H1 (cell line): Measurements from ENCODE around the gene MYL3. TPM values are rescaled to one million over a fixed set of nuclear protein-coding genes. Genes with fewer than 3 reads are reported as not detected.

Source experiments
- CTCF ChIA-PET: fragments of 300-600 bp; sonication (Branson Sonifier 250); formaldehyde crosslinking; loops from one replicate; lab custom pipeline; 2021; ENCODE audit not compliant: partially characterized antibody; lab: Charles Lee
- POLR2A ChIA-PET: fragments of 300-600 bp; sonication (Branson Sonifier 250); formaldehyde crosslinking; loops from one replicate; lab custom pipeline; 2021; ENCODE audit warnings: inconsistent platforms; ENCODE audit not compliant: partially characterized antibody; lab: Charles Lee
- DNase-seq, 2 experiments: peaks; one replicate each; pipeline versions ENCODE4 v3.0.0 to v3.0.0-alpha.2; 2010 to 2022; ENCODE audit warnings: low spot score in 2 of 2, low read depth in 1 of 2, mixed read lengths in 1 of 2
- FAIRE-seq: peaks from 2 replicates; lab custom pipeline; 2011; peaks lifted over from hg19 to GRCh38; lab: Jason Lieb, UNC
- H2AFZ ChIP-seq: 2 replicates; pipeline ENCODE4 v1.8.1; 2012; ENCODE audit warnings: low read length, inconsistent platforms
- H2AK5ac ChIP-seq: 2 replicates; pipeline ENCODE4 v1.6.1; 2013; ENCODE audit warnings: low read depth, low read length
- H2BK120ac ChIP-seq: replicated peaks from 2 replicates; pipeline ENCODE3; 2013; ENCODE audit warnings: low read depth, low read length, inconsistent platforms
- H2BK12ac ChIP-seq: 2 replicates; pipeline ENCODE4 v1.6.1; 2013; ENCODE audit warnings: low read depth, low read length
- H2BK15ac ChIP-seq: 2 replicates; pipeline ENCODE4 v1.6.1; 2013; ENCODE audit warnings: low read length
- H2BK20ac ChIP-seq: 2 replicates; pipeline ENCODE4 v1.6.1; 2013; ENCODE audit warnings: low read length
- H2BK5ac ChIP-seq: 2 replicates; pipeline ENCODE4 v1.6.1; 2013; ENCODE audit warnings: low read depth, low read length
- H3K14ac ChIP-seq: 2 replicates; pipeline ENCODE4 v1.6.1; 2013; ENCODE audit warnings: inconsistent platforms; ENCODE audit not compliant: insufficient read length
- H3K18ac ChIP-seq: 2 replicates; pipeline ENCODE4 v1.6.1; 2013; ENCODE audit warnings: low read length; ENCODE audit errors: extremely low read depth
- H3K23ac ChIP-seq: 2 replicates; pipeline ENCODE4 v1.6.1; 2013; ENCODE audit warnings: inconsistent platforms; ENCODE audit not compliant: insufficient read length
- H3K23me2 ChIP-seq: 2 replicates; pipeline ENCODE4 v1.6.1; 2013; ENCODE audit warnings: low read depth, low read length
- H3K27ac ChIP-seq: 2 replicates; pipeline ENCODE4 v1.6.1; 2011; ENCODE audit warnings: low read depth, low read length, inconsistent platforms
- H3K27me3 ChIP-seq, 4 experiments: replicated peaks in 1 of 4; 1 replicate in 1 of 4; 2 replicates in 3 of 4; pipeline versions ENCODE4 v1.6.1 to v1.8.1; 2011 to 2013; ENCODE audit warnings: low read length in 3 of 4, mild to moderate bottlenecking in 3 of 4, inconsistent platforms in 2 of 4, mixed read lengths in 2 of 4, moderate library complexity in 1 of 4; ENCODE audit not compliant: control insufficient read depth in 3 of 4, insufficient read depth in 3 of 4; ENCODE audit errors: extremely low read depth in 1 of 4
- H3K36me3 ChIP-seq, 4 experiments: 2 replicates each; pipeline versions ENCODE4 v1.6.1 to v1.8.1; 2011 to 2013; ENCODE audit warnings: mild to moderate bottlenecking in 4 of 4, low read length in 3 of 4, moderate library complexity in 2 of 4, control low read depth in 1 of 4, inconsistent platforms in 1 of 4; ENCODE audit not compliant: insufficient read depth in 4 of 4, control insufficient read depth in 2 of 4
- H3K4ac ChIP-seq: replicated peaks from 2 replicates; pipeline ENCODE3; 2013; ENCODE audit warnings: low read length, low read depth, mixed read lengths, inconsistent platforms; ENCODE audit not compliant: insufficient read length
- H3K4me1 ChIP-seq, 4 experiments: replicated peaks in 1 of 4; 1 replicate in 1 of 4; 2 replicates in 3 of 4; pipeline versions ENCODE4 v1.6.1 to v1.8.1; 2011 to 2013; ENCODE audit warnings: low read length in 3 of 4, inconsistent platforms in 2 of 4, mixed read lengths in 1 of 4; ENCODE audit not compliant: insufficient read depth in 4 of 4, control insufficient read depth in 3 of 4
- H3K4me2 ChIP-seq, 2 experiments: 2 replicates each; pipeline versions ENCODE4 v1.6.1 to v1.8.1; 2011 to 2013; ENCODE audit warnings: low read depth in 2 of 2, low read length in 2 of 2, control low read depth in 1 of 2, inconsistent platforms in 1 of 2, mild to moderate bottlenecking in 1 of 2; ENCODE audit not compliant: insufficient read depth in 1 of 2
- H3K4me3 ChIP-seq, 4 experiments: fragments of 200-600, 300-600 bp in 1 of 4; sonication (generic), shearing (Covaris generic), sonication (Bioruptor Twin) in 1 of 4; 2 replicates each; pipeline versions ENCODE4 v1.5.1 to v1.8.1; 2011 to 2016; ENCODE audit warnings: low read length in 4 of 4, low read depth in 3 of 4, control low read depth in 2 of 4, inconsistent platforms in 2 of 4, mild to moderate bottlenecking in 2 of 4, mixed read lengths in 1 of 4, moderate library complexity in 1 of 4; ENCODE audit not compliant: insufficient read depth in 2 of 4; ENCODE audit errors: extremely low read depth in 1 of 4
- H3K56ac ChIP-seq: replicated peaks from 2 replicates; pipeline ENCODE3; 2013; ENCODE audit warnings: low read depth, mild to moderate bottlenecking, mixed read lengths, low read length, inconsistent platforms; ENCODE audit not compliant: insufficient read length
- H3K79me1 ChIP-seq: 2 replicates; pipeline ENCODE4 v1.6.1; 2013; ENCODE audit warnings: low read depth, low read length, control low read depth
- H3K79me2 ChIP-seq, 2 experiments: 2 replicates each; pipeline versions ENCODE4 v1.6.1 to v1.8.1; 2012 to 2013; ENCODE audit warnings: low read length in 2 of 2, mild to moderate bottlenecking in 2 of 2, inconsistent platforms in 1 of 2; ENCODE audit not compliant: insufficient read depth in 2 of 2, control insufficient read depth in 1 of 2
- H3K9ac ChIP-seq, 4 experiments: replicated peaks in 1 of 4; 1 replicate in 1 of 4; 2 replicates in 3 of 4; pipeline versions ENCODE4 v1.6.1 to v1.8.1; 2011 to 2013; ENCODE audit warnings: low read depth in 3 of 4, low read length in 3 of 4, control low read depth in 2 of 4, mild to moderate bottlenecking in 2 of 4, moderate library complexity in 2 of 4, inconsistent platforms in 1 of 4; ENCODE audit errors: extremely low read depth in 1 of 4
- H3K9me3 ChIP-seq, 2 experiments: 2 replicates each; pipeline versions ENCODE4 v1.6.1 to v1.8.1; 2012 to 2013; ENCODE audit warnings: mild to moderate bottlenecking in 2 of 2, moderate library complexity in 2 of 2, control low read depth in 1 of 2, inconsistent platforms in 1 of 2, low read depth in 1 of 2, low read length in 1 of 2, mixed read lengths in 1 of 2; ENCODE audit not compliant: insufficient read depth in 2 of 2
- H4K20me1 ChIP-seq, 2 experiments: replicated peaks in 1 of 2; 2 replicates each; pipeline versions ENCODE3 to v1.8.1; 2011 to 2013; ENCODE audit warnings: inconsistent platforms in 2 of 2, low read length in 2 of 2, mild to moderate bottlenecking in 1 of 2; ENCODE audit not compliant: insufficient read depth in 2 of 2, control insufficient read depth in 1 of 2
- H4K5ac ChIP-seq: 2 replicates; pipeline ENCODE4 v1.6.1; 2013; ENCODE audit warnings: low read length, low read depth, mixed read lengths, inconsistent platforms; ENCODE audit not compliant: insufficient read length
- H4K8ac ChIP-seq: 2 replicates; pipeline ENCODE4 v1.8.0; 2013; ENCODE audit warnings: mild to moderate bottlenecking, moderate library complexity, low read length, inconsistent platforms; ENCODE audit not compliant: insufficient read depth; ENCODE audit errors: extremely low read depth
- H4K91ac ChIP-seq: replicated peaks from 2 replicates; pipeline ENCODE3; 2013; ENCODE audit warnings: low read length, mixed read lengths, inconsistent platforms; ENCODE audit not compliant: insufficient read length
- CTCF ChIP-seq, 3 experiments: IDR thresholded peaks; 1 replicate in 2 of 3; 2 replicates in 1 of 3; pipeline versions ENCODE4 v1.5.1 to v1.6.1; 2011; ENCODE audit warnings: low read length in 3 of 3, mild to moderate bottlenecking in 3 of 3, inconsistent platforms in 2 of 3, low read depth in 1 of 3, moderate library complexity in 1 of 3; ENCODE audit not compliant: insufficient read depth in 1 of 3; ENCODE audit errors: control extremely low read depth in 1 of 3
- GABPA ChIP-seq: IDR thresholded peaks from 2 replicates; pipeline ENCODE4 v1.6.1; 2011; ENCODE audit warnings: mild to moderate bottlenecking, low read length, moderate library complexity, borderline replicate concordance; ENCODE audit not compliant: insufficient read depth
- KDM1A ChIP-seq: fragments of 200-600, 300-600 bp; sonication (generic); IDR thresholded peaks from 2 replicates; pipeline ENCODE4 v1.7.1; 2016; ENCODE audit warnings: mild to moderate bottlenecking, low read length, borderline replicate concordance
- RAD21 ChIP-seq, 2 experiments: IDR thresholded peaks in 1 of 2; conservative IDR thresholded peaks in 1 of 2; 2 replicates each; pipeline ENCODE4 v1.6.1; 2011; ENCODE audit warnings: low read depth in 2 of 2, low read length in 2 of 2, improper control_type of control experiment in 1 of 2, inconsistent platforms in 1 of 2, mild to moderate bottlenecking in 1 of 2, moderate library complexity in 1 of 2
- SAP30 ChIP-seq: fragments of 300-600 bp; sonication (generic); IDR thresholded peaks from 2 replicates; pipeline ENCODE4 v1.7.1; 2012; ENCODE audit warnings: low read length, moderate library complexity, mild to moderate bottlenecking, inconsistent platforms; ENCODE audit not compliant: insufficient read depth, insufficient replicate concordance
- WGBS, 2 experiments: shearing (Covaris generic) in 1 of 2; methylation state at CpG; one replicate each; pipeline versions ENCODE4 v1.1.6 to v1.1.7; 2013 to 2015; ENCODE audit warnings: low lambda C conversion rate in 2 of 2, mixed read lengths in 2 of 2, inconsistent platforms in 1 of 2, low coverage in 1 of 2, missing lambda C conversion rate in 1 of 2; ENCODE audit not compliant: insufficient replicate concordance in 2 of 2, insufficient coverage in 1 of 2, insufficient read length in 1 of 2; ENCODE audit errors: extremely low coverage in 1 of 2, missing lambda C conversion rate in 1 of 2; 5-methylcytosine and 5-hydroxymethylcytosine counted together
- polyA plus RNA-seq, 7 experiments: library from polyadenylated mRNA; depleted of rRNA in 3 of 7; stranded (reverse) in 5 of 7; unstranded in 2 of 7; fragments of >200 nt in 5 of 7; fragments of 200-250 nt in 2 of 7; gene quantifications; 1 replicate in 5 of 7; 2 replicates in 1 of 7; 4 replicates in 1 of 7; pipeline versions ENCODE4 v1.2.1 to v1.2.3, GENCODE V29; 2011 to 2013; ENCODE audit warnings: missing spikeins in 2 of 7, mixed read lengths in 2 of 7
- total RNA-seq: library from RNA; stranded (reverse); fragmentation: NEBNext Ultra II Directional; extraction: Animal tissue kit (Norgen Biotek cat#: 25700); gene quantifications from 2 replicates; pipeline ENCODE4 v1.2.1, GENCODE V29; 2021

The MYL3 gene
- total and polyA plus RNA-seq, 2 of the 8 experiments (the other 6 are each of a cell fraction or from before 2014, with no cell fraction given) = 0.06 TPM; not detected in 1

- H2BK5ac ChIP-seq = no peak overlapping the region
- H2BK20ac ChIP-seq = no peak overlapping the region
- peaks cover 0 to 46% (median 32%) of the 10 kb centered on the region in 4 experiments; a peak in 6 of 7 replicates for H3K27me3 ChIP-seq
- no peak overlapping the region for H3K4ac ChIP-seq
- WGBS, 2 experiments = 78% methylated on average over 15 of the region's 15 CpGs; no CpG with 5 or more reads in 1 of the 2 experiments
- no peak overlapping the region for H3K18ac ChIP-seq
- no peak overlapping the region for H3K23ac ChIP-seq
- no peak overlapping the region for H4K91ac ChIP-seq
- no peak overlapping the region for H2BK120ac ChIP-seq
- no peak overlapping the region for H2BK12ac ChIP-seq
- no peak for TF ChIP-seq KDM1A
- TF ChIP-seq GABPA = no peak
- TF ChIP-seq RAD21 (IDR thresholded peaks at IDR 0.05 in 1 of 2, conservative IDR thresholded peaks at IDR 0.05 in 1 of 2; ENCODE audit: low read depth in 2 of 2, low read length in 2 of 2) = peak; percentile 7 to 17; a peak in 2 of 4 replicates
- TF ChIP-seq CTCF (IDR thresholded peaks at IDR 0.05; ENCODE audit: control extremely low read depth in 1 of 3, insufficient read depth in 1 of 3, low read depth in 1 of 3, low read length in 3 of 3) = peak in 2 of 3 experiments; percentile 32 to 66; a peak in 3 of 4 replicates
- TF ChIP-seq SAP30 = no peak
- H3K79me2 ChIP-seq = no peaks in the 10 kb centered on the region
- H3K27ac ChIP-seq = no peak overlapping the region
- H3K9me3 ChIP-seq = no peaks in the 10 kb centered on the region
- peaks cover 5% of the 10 kb centered on the region; the same call in 1 of the 2 replicates for H3K23me2 ChIP-seq
- no peak overlapping the region for H2BK15ac ChIP-seq
- H3K14ac ChIP-seq = no peak overlapping the region
- H3K56ac ChIP-seq = no peak overlapping the region
- no peaks in the 10 kb centered on the region for H3K79me1 ChIP-seq
- H3K9ac ChIP-seq = no peak overlapping the region
- DNase-seq (no peak), FAIRE-seq (no peak)
- H3K4me2 ChIP-seq = peak overlapping the region; percentile 50 to 77; a peak in 2 of 4 replicates
- 0 out of 8 replicates have a peak overlapping the region, but pooled peaks of 1 of the 4 experiments have one; percentile 51 for H3K4me3 ChIP-seq
- H4K20me1 ChIP-seq = peaks cover 0 to 2% of the 10 kb centered on the region in 2 experiments
- H4K8ac ChIP-seq = no peak overlapping the region
- POLR2A ChIA-PET = interaction anchor here (0.8 to 1.7 kb wide), 3 partner anchors 11 to 313 kb away, joined by 3 to 5 read pairs (median 3); no protein-coding TSS in a partner anchor
- no peak overlapping the region for H4K5ac ChIP-seq
- CTCF ChIA-PET = interaction anchor here (0.7 to 13.3 kb wide), 17 partner anchors 8 to 222 kb away, joined by 3 to 91 read pairs (median 5); no protein-coding TSS in a partner anchor
- H3K4me1 ChIP-seq = peaks cover 3 to 9% (median 6%) of the 10 kb centered on the region in 4 experiments; a peak in 6 of 7 replicates
- no peaks in the 10 kb centered on the region for H3K36me3 ChIP-seq
- H2AK5ac ChIP-seq = no peak overlapping the region
- H2AFZ ChIP-seq = no peak overlapping the region
Measured at GRCh38 chr3:46897829-46898320, 34.6 kb upstream of the MYL3 start.
